ENCODE results near the gene EXOSC7. TPM values are rescaled to one million over a fixed set of nuclear protein-coding genes. Genes with fewer than 3 reads are reported as not detected.

EXOSC7 gene
- total RNA-seq, 1 donor from 2014 or later, result 23.1 TPM

- intact Hi-C loops (cut with DNase I), result no loop called here
- no peak for DNase-seq (ENCODE audit: missing footprints)
- ATAC-seq, result no peak
Measured at GRCh38 chr3:45060165-45060892, 84.3 kb downstream of the EXOSC7 start.

Other genes with a start within 250 kb of the EXOSC7 start
- gene ZNF501, start 246.6 kb upstream of the EXOSC7 start, total RNA-seq, result 5.4 TPM
- gene KIAA1143, start 214.6 kb upstream of the EXOSC7 start, total RNA-seq, result 32.1 TPM
- 1.2 TPM for gene KIF15, start 214.4 kb upstream of the EXOSC7 start, total RNA-seq
- gene TMEM42, start 114.3 kb upstream of the EXOSC7 start, total RNA-seq, result 8.8 TPM
- not detected for gene TGM4, start 101.6 kb upstream of the EXOSC7 start, total RNA-seq
- gene ZDHHC3, start 70 bp upstream of the EXOSC7 start, total RNA-seq, result 35.8 TPM
- 70.8 TPM for gene CLEC3B, start 50.1 kb downstream of the EXOSC7 start, total RNA-seq
- gene CDCP1, start 170.1 kb downstream of the EXOSC7 start, total RNA-seq, result 0.32 TPM